Smooth muscle cell (in vitro differentiated cells): ENCODE measurements around the gene TSPAN4. TPM values are rescaled to one million over a fixed set of nuclear protein-coding genes. Genes with fewer than 3 reads are reported as not detected.

Experiments used
- DNase-seq: peaks from one replicate; lab custom pipeline; 2025; ENCODE audit not compliant: unreplicated experiment; lab: John Stamatoyannopoulos, UW
- H2AFZ ChIP-seq: fragments of 200-600 bp; sonication (generic); 2 replicates; pipeline ENCODE4 v1.6.0; 2016; ENCODE audit warnings: antibody characterized with exemption, low read depth, mild to moderate bottlenecking
- H3F3A ChIP-seq: fragments of 200-600 bp; sonication (generic); 2 replicates; pipeline ENCODE4 v1.6.0; 2017; ENCODE audit warnings: antibody characterized with exemption, low read depth
- H3K27ac ChIP-seq: fragments of 200-600 bp; sonication (generic); 2 replicates; pipeline ENCODE4 v1.5.1; 2016; ENCODE audit warnings: low read depth, mild to moderate bottlenecking
- H3K27me3 ChIP-seq: fragments of 200-600 bp; sonication (generic); 2 replicates; pipeline ENCODE4 v1.6.1; 2016; ENCODE audit warnings: low read depth, mild to moderate bottlenecking
- H3K36me3 ChIP-seq: fragments of 200-600 bp; sonication (generic); 2 replicates; pipeline ENCODE4 v1.5.1; 2016; ENCODE audit warnings: low read depth
- H3K4me1 ChIP-seq: fragments of 200-600 bp; sonication (generic); 2 replicates; pipeline ENCODE4 v1.5.1; 2016; ENCODE audit warnings: low read depth
- H3K4me2 ChIP-seq: fragments of 200-600 bp; sonication (generic); 2 replicates; pipeline ENCODE4 v1.6.0; 2016; ENCODE audit warnings: mild to moderate bottlenecking
- H3K4me3 ChIP-seq: fragments of 200-600 bp; sonication (generic); 2 replicates; pipeline ENCODE4 v1.5.1; 2016; ENCODE audit warnings: mild to moderate bottlenecking
- H3K79me2 ChIP-seq: fragments of 200-600 bp; sonication (generic); 2 replicates; pipeline ENCODE4 v1.6.0; 2016; ENCODE audit warnings: low read depth, mild to moderate bottlenecking
- H3K9ac ChIP-seq: fragments of 200-600 bp; sonication (generic); 2 replicates; pipeline ENCODE4 v1.6.0; 2016; ENCODE audit warnings: low read depth
- H3K9me3 ChIP-seq: fragments of 200-600 bp; sonication (generic); replicated peaks from 2 replicates; pipeline ENCODE4 v1.5.1; 2016; ENCODE audit warnings: low read depth
- H4K20me1 ChIP-seq: fragments of 200-600 bp; sonication (generic); 2 replicates; pipeline ENCODE4 v1.6.0; 2016; ENCODE audit warnings: low read depth
- WGBS: methylation state at CpG from one replicate; pipeline ENCODE4 v1.1.7; 2016; ENCODE audit warnings: low lambda C conversion rate; 5-methylcytosine and 5-hydroxymethylcytosine counted together
- polyA plus RNA-seq: library from polyadenylated mRNA; unstranded; fragments of >200 nt; fragmentation: Nextera tagmentation; extraction: Ambion mirVana; gene quantifications from 2 replicates; pipeline ENCODE4 v1.2.1, GENCODE V29; 2016
- total RNA-seq: library from RNA; depleted of rRNA; stranded (reverse); fragments of >200 nt; gene quantifications from 2 replicates; pipeline ENCODE4 v1.2.3, GENCODE V29; 2014
- TF ChIP-seq, protein P1 (sequence below): fragments of 200-600 bp; sonication (generic); IDR thresholded peaks from 2 replicates; pipeline ENCODE4 v1.5.1; 2017; ENCODE audit warnings: borderline replicate concordance, mild to moderate bottlenecking, antibody characterized with exemption; ENCODE audit not compliant: insufficient read depth, poor library complexity, severe bottlenecking

The TSPAN4 gene
- total and polyA plus RNA-seq, 2 experiments from 2014 or later, result 68.2 to 179 TPM

DNA sequence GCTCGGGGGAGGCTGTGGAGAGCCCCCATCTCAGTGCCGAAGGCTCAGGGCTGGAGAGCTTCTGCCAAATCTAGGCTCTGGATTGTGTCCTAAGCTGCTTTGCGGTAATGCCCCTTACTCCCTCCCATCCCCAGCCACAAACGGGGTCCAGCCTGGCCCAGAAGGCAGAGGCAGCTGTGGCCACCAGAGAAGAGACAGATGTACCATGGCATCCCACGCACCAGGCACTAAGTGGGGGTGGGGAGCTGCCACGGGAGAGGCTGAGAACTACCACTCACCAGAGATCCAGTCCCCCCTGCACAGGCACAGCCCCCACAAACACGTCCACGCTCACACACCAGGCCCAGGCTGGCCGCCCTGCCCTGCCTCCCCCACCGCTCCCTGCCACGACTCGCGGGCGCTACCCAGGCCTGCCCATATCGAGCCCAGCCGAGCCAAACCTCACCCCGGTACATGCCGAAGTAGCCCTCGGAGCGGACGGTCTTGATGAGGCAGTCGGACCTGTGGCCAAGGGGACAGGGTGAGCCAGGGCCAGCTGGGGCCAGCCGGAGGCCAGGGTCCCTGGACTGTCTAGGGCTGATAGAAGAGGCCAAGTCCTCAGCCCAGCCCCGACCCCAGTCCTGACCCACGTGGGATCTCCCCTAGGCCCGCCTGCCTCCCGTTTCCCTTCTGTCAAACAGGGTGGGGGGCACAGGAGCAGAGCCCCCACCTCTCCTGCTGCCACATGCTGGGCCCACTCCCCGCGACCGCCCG lies 48.5 kb upstream of the TSPAN4 start:
- TF ChIP-seq, protein P1, sequence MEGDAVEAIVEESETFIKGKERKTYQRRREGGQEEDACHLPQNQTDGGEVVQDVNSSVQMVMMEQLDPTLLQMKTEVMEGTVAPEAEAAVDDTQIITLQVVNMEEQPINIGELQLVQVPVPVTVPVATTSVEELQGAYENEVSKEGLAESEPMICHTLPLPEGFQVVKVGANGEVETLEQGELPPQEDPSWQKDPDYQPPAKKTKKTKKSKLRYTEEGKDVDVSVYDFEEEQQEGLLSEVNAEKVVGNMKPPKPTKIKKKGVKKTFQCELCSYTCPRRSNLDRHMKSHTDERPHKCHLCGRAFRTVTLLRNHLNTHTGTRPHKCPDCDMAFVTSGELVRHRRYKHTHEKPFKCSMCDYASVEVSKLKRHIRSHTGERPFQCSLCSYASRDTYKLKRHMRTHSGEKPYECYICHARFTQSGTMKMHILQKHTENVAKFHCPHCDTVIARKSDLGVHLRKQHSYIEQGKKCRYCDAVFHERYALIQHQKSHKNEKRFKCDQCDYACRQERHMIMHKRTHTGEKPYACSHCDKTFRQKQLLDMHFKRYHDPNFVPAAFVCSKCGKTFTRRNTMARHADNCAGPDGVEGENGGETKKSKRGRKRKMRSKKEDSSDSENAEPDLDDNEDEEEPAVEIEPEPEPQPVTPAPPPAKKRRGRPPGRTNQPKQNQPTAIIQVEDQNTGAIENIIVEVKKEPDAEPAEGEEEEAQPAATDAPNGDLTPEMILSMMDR, result no peak
- WGBS, result 95% methylated on average over 23 of the region's 31 CpGs
- no peak overlapping the region for H3K27ac ChIP-seq
- H3K36me3 ChIP-seq, result no peaks in the 10 kb centered on the region
- no peak overlapping the region for H3K4me3 ChIP-seq
- peaks cover 21% of the 10 kb centered on the region for H4K20me1 ChIP-seq
- peaks cover 16% of the 10 kb centered on the region for H3K4me1 ChIP-seq
- H2AFZ ChIP-seq, result no peak overlapping the region
- H3K4me2 ChIP-seq, result no peak overlapping the region
- H3K9me3 ChIP-seq, result no peaks in the 10 kb centered on the region
- no peaks in the 10 kb centered on the region for H3K79me2 ChIP-seq
- no peak for DNase-seq
- peaks cover 9% of the 10 kb centered on the region for H3F3A ChIP-seq
- no peak overlapping the region for H3K9ac ChIP-seq
- no peaks in the 10 kb centered on the region for H3K27me3 ChIP-seq

DNA sequence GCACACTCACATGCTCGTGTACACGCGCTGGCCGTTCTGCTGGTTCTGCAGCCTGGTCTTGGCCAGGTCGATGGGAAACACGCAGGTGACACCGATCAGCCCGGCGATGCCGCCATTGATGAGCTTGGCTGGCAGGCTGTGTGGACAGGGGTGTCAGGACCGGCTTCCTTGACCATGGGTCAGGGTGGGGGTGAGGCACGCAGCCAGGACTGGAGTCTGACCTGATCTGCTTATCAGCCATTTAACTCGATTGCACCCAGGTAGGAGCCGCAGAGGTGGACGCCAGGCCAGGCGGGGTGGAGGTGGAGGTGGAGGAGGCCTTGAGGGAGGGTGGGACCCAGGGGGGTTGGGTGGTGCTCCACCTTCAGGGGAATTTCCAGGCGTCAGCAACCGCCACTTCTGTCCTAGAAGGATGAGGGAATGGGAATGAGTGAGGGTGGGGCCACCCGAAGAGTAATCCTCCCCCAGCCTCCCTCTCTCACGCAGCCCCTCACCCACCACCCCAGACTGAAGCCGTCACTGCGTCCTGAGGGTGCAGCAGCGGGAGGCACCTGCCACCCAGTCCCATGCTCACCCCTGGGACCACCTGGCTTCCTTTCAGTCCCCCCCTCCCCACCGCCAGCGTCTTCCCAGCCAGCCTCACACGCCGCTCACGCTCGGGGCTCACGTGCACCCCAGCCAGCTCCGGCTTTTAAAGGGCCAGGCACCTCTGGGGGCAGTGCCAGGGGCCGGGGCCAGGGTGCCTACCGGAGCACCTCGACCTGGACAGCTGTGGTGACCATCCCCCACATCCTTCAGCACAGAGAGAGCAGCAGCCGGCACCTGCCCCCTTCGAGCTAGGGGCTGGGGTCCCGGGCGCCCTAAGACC lies 47.7 kb upstream of the TSPAN4 start:
- 95% methylated on average over 27 of the region's 38 CpGs for WGBS
- peaks cover 9% of the 10 kb centered on the region for H3F3A ChIP-seq
- no peak overlapping the region for H3K9ac ChIP-seq
- H3K27ac ChIP-seq, result no peak overlapping the region
- no peak overlapping the region for H3K4me2 ChIP-seq
- H3K9me3 ChIP-seq, result no peaks in the 10 kb centered on the region
- no peaks in the 10 kb centered on the region for H3K79me2 ChIP-seq
- no peaks in the 10 kb centered on the region for H3K27me3 ChIP-seq
- TF ChIP-seq, protein P1, result no peak
- H4K20me1 ChIP-seq, result peaks cover 18% of the 10 kb centered on the region
- H3K36me3 ChIP-seq, result no peaks in the 10 kb centered on the region
- no peak for DNase-seq
- H2AFZ ChIP-seq, result no peak overlapping the region
- peaks cover 16% of the 10 kb centered on the region for H3K4me1 ChIP-seq
- no peak overlapping the region for H3K4me3 ChIP-seq

DNA sequence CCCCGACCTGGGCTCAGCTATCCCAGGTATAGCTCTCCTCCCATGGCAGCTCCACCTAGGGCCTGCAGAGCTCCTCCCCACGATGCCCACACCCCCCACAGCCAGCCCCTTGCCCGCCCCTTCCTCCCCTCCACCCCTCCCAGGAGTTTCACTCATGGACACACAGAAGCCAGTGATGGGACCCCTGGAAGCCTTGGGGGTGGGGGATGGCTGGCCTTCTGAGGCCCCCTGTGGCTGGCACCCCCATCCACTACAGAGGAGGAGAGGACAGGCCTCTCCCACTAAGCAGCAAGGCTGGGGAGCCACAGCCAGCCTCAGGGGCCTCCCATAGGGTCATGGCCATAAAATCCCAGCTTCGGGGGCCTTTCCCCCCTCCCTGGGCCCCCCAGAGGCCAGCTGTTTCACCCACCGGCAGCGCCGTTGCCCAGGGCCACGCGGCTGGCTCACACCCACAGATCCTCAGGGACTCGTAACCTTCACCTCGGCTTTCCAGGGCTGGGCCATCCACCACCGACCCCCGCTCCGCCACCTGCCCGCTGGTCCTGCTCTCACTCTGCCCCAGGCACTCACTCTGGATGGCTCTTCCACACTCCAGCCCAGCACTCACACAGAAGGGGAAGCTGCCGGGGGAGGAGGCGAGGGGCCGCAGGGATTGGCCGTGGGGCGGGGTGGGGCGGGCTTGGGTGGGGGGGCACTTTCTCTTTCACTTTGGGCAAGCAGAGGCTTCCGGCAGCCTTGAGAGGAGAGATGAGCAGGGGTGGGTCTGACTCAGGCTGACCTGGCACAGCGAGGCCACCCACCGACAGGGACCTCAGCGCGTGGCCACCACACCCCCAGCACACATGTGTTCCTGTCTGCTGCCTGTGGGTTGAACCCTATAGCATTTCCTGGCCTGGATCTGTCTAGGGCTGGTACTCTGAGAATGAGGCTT lies 46.8 kb upstream of the TSPAN4 start:
- H3F3A ChIP-seq, result peaks cover 9% of the 10 kb centered on the region
- TF ChIP-seq, protein P1, result no peak
- peaks cover 16% of the 10 kb centered on the region for H3K4me1 ChIP-seq
- H3K27ac ChIP-seq, result peak overlapping the region; percentile 83
- H3K27me3 ChIP-seq, result no peaks in the 10 kb centered on the region
- H2AFZ ChIP-seq, result no peak overlapping the region
- H3K79me2 ChIP-seq, result no peaks in the 10 kb centered on the region
- H4K20me1 ChIP-seq, result peaks cover 18% of the 10 kb centered on the region
- peak; percentile 72 for DNase-seq
- H3K9ac ChIP-seq, result peak overlapping the region; percentile 84
- H3K4me3 ChIP-seq, result peak overlapping the region; percentile 70
- H3K4me2 ChIP-seq, result peak overlapping the region; percentile 98
- 43% methylated on average over 26 of the region's 26 CpGs for WGBS
- no peaks in the 10 kb centered on the region for H3K36me3 ChIP-seq
- H3K9me3 ChIP-seq, result no peaks in the 10 kb centered on the region
